Mesenchymal stem cell (in vitro differentiated cells and primary cell): ENCODE measurements around the gene CLRN1.

Experiments
- DNase-seq: peaks from one replicate; pipeline ENCODE4 v3.0.0-alpha.2; 2013
- H2AFZ ChIP-seq: one replicate; pipeline ENCODE4 v1.6.1; 2013; ENCODE audit warnings: low read depth, mild to moderate bottlenecking, control low read depth, inconsistent platforms, low read length, moderate library complexity
- H2AK5ac ChIP-seq: 2 replicates; pipeline ENCODE4 v1.6.1; 2013; ENCODE audit warnings: low read length, moderate library complexity, mild to moderate bottlenecking, inconsistent platforms; ENCODE audit not compliant: severe bottlenecking
- H2BK120ac ChIP-seq: one replicate; pipeline ENCODE4 v1.6.1; 2013; ENCODE audit warnings: low read depth, mild to moderate bottlenecking, inconsistent platforms, low read length, moderate library complexity
- H2BK12ac ChIP-seq, 2 experiments: one replicate each; pipeline ENCODE4 v1.6.1; 2013; ENCODE audit warnings: inconsistent platforms in 2 of 2, low read length in 2 of 2, mild to moderate bottlenecking in 2 of 2, moderate library complexity in 2 of 2, control low read depth in 1 of 2
- H2BK15ac ChIP-seq: one replicate; pipeline ENCODE4 v1.6.1; 2013; ENCODE audit warnings: mild to moderate bottlenecking, low read depth, inconsistent platforms; ENCODE audit not compliant: poor library complexity, severe bottlenecking
- H2BK5ac ChIP-seq: 2 replicates; pipeline ENCODE4 v1.6.1; 2013; ENCODE audit warnings: low read depth, mild to moderate bottlenecking, low read length, control low read depth, inconsistent platforms; ENCODE audit not compliant: poor library complexity, severe bottlenecking
- H3K14ac ChIP-seq, 2 experiments: one replicate each; pipeline ENCODE4 v1.6.1; 2013; ENCODE audit warnings: inconsistent platforms in 2 of 2, low read length in 2 of 2, control low read depth in 1 of 2, mild to moderate bottlenecking in 1 of 2, moderate library complexity in 1 of 2
- H3K18ac ChIP-seq, 2 experiments: one replicate each; pipeline ENCODE4 v1.6.1; 2013; ENCODE audit warnings: inconsistent platforms in 2 of 2, low read length in 2 of 2, control low read depth in 1 of 2, low read depth in 1 of 2, mild to moderate bottlenecking in 1 of 2
- H3K23ac ChIP-seq, 2 experiments: one replicate each; pipeline ENCODE4 v1.6.1; 2013; ENCODE audit warnings: inconsistent platforms in 2 of 2, low read length in 2 of 2, mild to moderate bottlenecking in 2 of 2, moderate library complexity in 2 of 2, control low read depth in 1 of 2
- H3K27ac ChIP-seq: 2 replicates; pipeline ENCODE4 v1.5.1; 2013; ENCODE audit warnings: mild to moderate bottlenecking, moderate library complexity, low read length, control low read depth, inconsistent platforms; ENCODE audit not compliant: poor library complexity, severe bottlenecking
- H3K27me3 ChIP-seq, 2 experiments: 2 replicates each; pipeline versions ENCODE4 v1.6.1 to v1.7.0; 2013; ENCODE audit warnings: low read length in 2 of 2, mild to moderate bottlenecking in 2 of 2, moderate library complexity in 2 of 2, control low read depth in 1 of 2, inconsistent platforms in 1 of 2; ENCODE audit not compliant: control insufficient read depth in 1 of 2, insufficient read depth in 1 of 2
- H3K36me3 ChIP-seq, 2 experiments: 2 replicates each; pipeline versions ENCODE4 v1.6.1 to v1.7.0; 2013; ENCODE audit warnings: low read length in 2 of 2, control low read depth in 1 of 2, inconsistent platforms in 1 of 2, low read depth in 1 of 2, mild to moderate bottlenecking in 1 of 2; ENCODE audit not compliant: insufficient read depth in 2 of 2, control insufficient read depth in 1 of 2
- H3K4ac ChIP-seq, 2 experiments: one replicate each; pipeline ENCODE4 v1.6.1; 2013; ENCODE audit warnings: inconsistent platforms in 2 of 2, low read length in 2 of 2, mild to moderate bottlenecking in 2 of 2, moderate library complexity in 2 of 2, control low read depth in 1 of 2, low read depth in 1 of 2
- H3K4me1 ChIP-seq: 2 replicates; pipeline ENCODE4 v1.6.1; 2013; ENCODE audit warnings: low read depth, low read length, control low read depth; ENCODE audit not compliant: control insufficient read depth, insufficient read depth
- H3K4me2 ChIP-seq: 2 replicates; pipeline ENCODE4 v1.6.1; 2013; ENCODE audit warnings: low read length, mild to moderate bottlenecking, inconsistent platforms; ENCODE audit not compliant: poor library complexity, severe bottlenecking
- H3K4me3 ChIP-seq, 2 experiments: 2 replicates each; pipeline versions ENCODE4 v1.5.1 to v1.7.0; 2013; ENCODE audit warnings: low read length in 2 of 2, mild to moderate bottlenecking in 2 of 2, control low read depth in 1 of 2, low read depth in 1 of 2; ENCODE audit not compliant: insufficient read depth in 1 of 2
- H3K79me1 ChIP-seq: replicated peaks from 2 replicates; pipeline ENCODE4 v1.6.1; 2013; ENCODE audit warnings: mild to moderate bottlenecking, control low read depth, low read length, inconsistent platforms; ENCODE audit not compliant: poor library complexity, severe bottlenecking
- H3K9ac ChIP-seq: 2 replicates; pipeline ENCODE4 v1.7.0; 2013; ENCODE audit warnings: mild to moderate bottlenecking, low read length, moderate library complexity
- H3K9me3 ChIP-seq: 2 replicates; pipeline ENCODE4 v1.7.0; 2013; ENCODE audit warnings: mild to moderate bottlenecking, low read length; ENCODE audit not compliant: control insufficient read depth
- H4K8ac ChIP-seq: one replicate; pipeline ENCODE4 v1.6.1; 2013; ENCODE audit warnings: inconsistent platforms, mild to moderate bottlenecking, low read length, moderate library complexity
- H4K91ac ChIP-seq: one replicate; pipeline ENCODE4 v1.6.1; 2013; ENCODE audit warnings: mild to moderate bottlenecking, low read length, inconsistent platforms
- WGBS: methylation state at CpG from one replicate; pipeline ENCODE4 v1.1.7; 2013; ENCODE audit warnings: mixed read lengths; 5-methylcytosine and 5-hydroxymethylcytosine counted together

CLRN1 gene

GRCh38 chr3:150913133-150913922 lies 59.2 kb downstream of the CLRN1 start:
- Histone ChIP-seq H4K91ac (no peak overlapping the region), H3K79me1 (no peaks in the 10 kb centered on the region), H2BK5ac (no peak overlapping the region), H3K14ac (no peak overlapping the region), H3K4me2 (no peak overlapping the region), H2BK15ac (no peak overlapping the region), H3K9me3 (no peaks in the 10 kb centered on the region), H2AK5ac (no peak overlapping the region), H3K9ac (no peak overlapping the region), H3K23ac (no peak overlapping the region), H3K4ac (no peak overlapping the region), H3K4me3 (no peak overlapping the region), H3K27ac (no peak overlapping the region), H3K18ac (no peak overlapping the region), H3K27me3 (peaks cover 28 to 55% of the 10 kb centered on the region in 2 experiments), H3K4me1 (no peaks in the 10 kb centered on the region), H2BK12ac (no peak overlapping the region), H2BK120ac (no peak overlapping the region), H2AFZ (no peak overlapping the region), H3K36me3 (no peaks in the 10 kb centered on the region), H4K8ac (no peak overlapping the region)
- WGBS, result 94% methylated on average over 4 of the region's 4 CpGs
- DNase-seq, result peak; percentile 43

GRCh38 chr3:150912501-150912900 lies 60.0 kb downstream of the CLRN1 start:
- Histone ChIP-seq H3K36me3 (no peaks in the 10 kb centered on the region), H2BK120ac (no peak overlapping the region), H3K9ac (no peak overlapping the region), H2BK12ac (no peak overlapping the region), H2AFZ (no peak overlapping the region), H3K79me1 (no peaks in the 10 kb centered on the region), H3K18ac (no peak overlapping the region), H3K4me2 (no peak overlapping the region), H3K27me3 (peaks cover 35 to 55% of the 10 kb centered on the region in 2 experiments), H2BK5ac (no peak overlapping the region), H3K4me1 (no peaks in the 10 kb centered on the region), H2BK15ac (no peak overlapping the region), H4K8ac (no peak overlapping the region), H3K27ac (no peak overlapping the region), H4K91ac (no peak overlapping the region), H3K23ac (no peak overlapping the region), H3K9me3 (no peaks in the 10 kb centered on the region), H3K14ac (no peak overlapping the region), H3K4me3 (no peak overlapping the region), H3K4ac (no peak overlapping the region), H2AK5ac (no peak overlapping the region)
- 84% methylated on average over 2 of the region's 3 CpGs for WGBS
- no peak for DNase-seq

DNA sequence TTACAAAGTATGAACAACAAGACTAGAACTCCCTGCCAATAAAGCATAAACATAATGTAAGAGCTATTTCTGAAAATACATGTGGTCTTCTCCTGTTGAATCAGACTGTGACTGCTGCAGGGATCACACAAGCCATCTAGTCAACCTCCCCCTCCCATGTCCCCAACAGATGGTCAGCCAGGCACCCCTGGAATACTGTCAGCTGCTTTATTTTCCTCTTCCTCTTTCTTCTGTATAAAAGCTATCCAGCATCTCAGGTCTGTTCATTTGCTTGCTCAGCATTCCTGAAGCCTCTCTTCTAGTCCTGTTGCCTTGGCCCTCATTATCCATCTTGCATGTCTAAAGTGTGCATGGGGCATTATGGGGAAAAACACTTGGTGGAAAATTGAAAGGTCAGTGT lies 60.8 kb downstream of the CLRN1 start:
- Histone ChIP-seq H3K14ac (no peak overlapping the region), H2BK120ac (no peak overlapping the region), H3K4me2 (no peak overlapping the region), H3K27me3 (peaks cover 38 to 53% of the 10 kb centered on the region in 2 experiments), H3K4ac (no peak overlapping the region), H3K23ac (no peak overlapping the region), H3K9ac (no peak overlapping the region), H3K79me1 (no peaks in the 10 kb centered on the region), H3K36me3 (no peaks in the 10 kb centered on the region), H2BK5ac (no peak overlapping the region), H2AK5ac (no peak overlapping the region), H2BK15ac (no peak overlapping the region), H2AFZ (no peak overlapping the region), H3K4me1 (no peaks in the 10 kb centered on the region), H2BK12ac (no peak overlapping the region), H3K18ac (no peak overlapping the region), H3K4me3 (no peak overlapping the region), H3K27ac (no peak overlapping the region), H4K91ac (no peak overlapping the region), H4K8ac (no peak overlapping the region), H3K9me3 (peaks cover 2% of the 10 kb centered on the region)
- no peak for DNase-seq

- Histone ChIP-seq H2AK5ac (no peak overlapping the region), H3K79me1 (no peaks in the 10 kb centered on the region), H3K18ac (no peak overlapping the region), H3K27me3 (peaks cover 39 to 86% of the 10 kb centered on the region in 2 experiments), H3K4me1 (no peaks in the 10 kb centered on the region), H3K23ac (no peak overlapping the region), H3K27ac (no peak overlapping the region), H3K4me3 (no peak overlapping the region), H3K9ac (no peak overlapping the region), H2BK12ac (no peak overlapping the region), H4K8ac (no peak overlapping the region), H2AFZ (no peak overlapping the region), H3K14ac (no peak overlapping the region), H2BK5ac (no peak overlapping the region), H3K9me3 (peaks cover 2% of the 10 kb centered on the region), H3K4me2 (no peak overlapping the region), H4K91ac (no peak overlapping the region), H3K4ac (no peak overlapping the region), H2BK120ac (no peak overlapping the region), H3K36me3 (no peaks in the 10 kb centered on the region), H2BK15ac (no peak overlapping the region)
- 43% methylated on average over 1 of the region's 1 CpG for WGBS
- no peak for DNase-seq
Measured at GRCh38 chr3:150906461-150906860, 66.1 kb downstream of the CLRN1 start.
